Transverse colon (tissue), 3 donors: ENCODE results near the gene MMD2.

Experiments
- EP300 ChIP-seq: sonication (generic); formaldehyde crosslinking; IDR thresholded peaks from one replicate; pipeline ENCODE4 v1.6.1; 2017; ENCODE audit warnings: antibody characterized with exemption, low read depth
- TF ChIP-seq, protein P1 (sequence below), 5 experiments: fragments of 200-600 bp in 3 of 5; fragments of 450-650 bp in 2 of 5; sonication (generic) in 3 of 5; IDR thresholded peaks; 1 replicate in 2 of 5; 2 replicates in 3 of 5; pipeline ENCODE4 v1.5.1; 2016 to 2017; ENCODE audit warnings: antibody characterized with exemption in 5 of 5, inconsistent platforms in 3 of 5, mild to moderate bottlenecking in 2 of 5, moderate library complexity in 1 of 5

DNA sequence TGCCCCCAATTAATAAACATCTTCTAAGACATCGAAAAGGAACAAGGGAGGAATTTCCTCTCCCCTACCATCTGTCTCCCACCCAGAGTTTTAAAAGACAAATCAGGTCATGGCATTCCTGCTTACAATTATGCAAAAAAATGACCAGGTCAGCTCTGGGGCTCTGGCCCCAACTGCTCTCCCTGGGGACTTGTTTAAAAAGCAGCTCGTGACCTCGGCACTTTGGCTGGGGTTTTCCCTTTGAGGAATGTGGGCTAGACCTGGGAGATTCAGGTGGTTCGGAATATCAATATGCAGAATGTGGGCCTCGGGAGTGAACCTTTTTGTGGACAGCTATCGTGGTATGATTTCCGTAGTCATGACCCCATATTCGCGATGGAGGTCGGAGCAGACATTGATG, 74.8 kb downstream of the MMD2 start:
- TF ChIP-seq, protein P1, sequence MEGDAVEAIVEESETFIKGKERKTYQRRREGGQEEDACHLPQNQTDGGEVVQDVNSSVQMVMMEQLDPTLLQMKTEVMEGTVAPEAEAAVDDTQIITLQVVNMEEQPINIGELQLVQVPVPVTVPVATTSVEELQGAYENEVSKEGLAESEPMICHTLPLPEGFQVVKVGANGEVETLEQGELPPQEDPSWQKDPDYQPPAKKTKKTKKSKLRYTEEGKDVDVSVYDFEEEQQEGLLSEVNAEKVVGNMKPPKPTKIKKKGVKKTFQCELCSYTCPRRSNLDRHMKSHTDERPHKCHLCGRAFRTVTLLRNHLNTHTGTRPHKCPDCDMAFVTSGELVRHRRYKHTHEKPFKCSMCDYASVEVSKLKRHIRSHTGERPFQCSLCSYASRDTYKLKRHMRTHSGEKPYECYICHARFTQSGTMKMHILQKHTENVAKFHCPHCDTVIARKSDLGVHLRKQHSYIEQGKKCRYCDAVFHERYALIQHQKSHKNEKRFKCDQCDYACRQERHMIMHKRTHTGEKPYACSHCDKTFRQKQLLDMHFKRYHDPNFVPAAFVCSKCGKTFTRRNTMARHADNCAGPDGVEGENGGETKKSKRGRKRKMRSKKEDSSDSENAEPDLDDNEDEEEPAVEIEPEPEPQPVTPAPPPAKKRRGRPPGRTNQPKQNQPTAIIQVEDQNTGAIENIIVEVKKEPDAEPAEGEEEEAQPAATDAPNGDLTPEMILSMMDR (IDR thresholded peaks at IDR 0.05): no peak
- TF ChIP-seq EP300: no peak
